Measurements from ENCODE around the gene IRF9. TPM values are rescaled to one million over a fixed set of nuclear protein-coding genes. Genes with fewer than 3 reads are reported as not detected.
A peak's percentile ranks its signal among the peaks of the same experiment; 100 is the strongest.

Gene IRF9
- total RNA-seq, 4 donors from 2014 or later, result 61.3 to 80.1 (median 68.1) TPM

DNA sequence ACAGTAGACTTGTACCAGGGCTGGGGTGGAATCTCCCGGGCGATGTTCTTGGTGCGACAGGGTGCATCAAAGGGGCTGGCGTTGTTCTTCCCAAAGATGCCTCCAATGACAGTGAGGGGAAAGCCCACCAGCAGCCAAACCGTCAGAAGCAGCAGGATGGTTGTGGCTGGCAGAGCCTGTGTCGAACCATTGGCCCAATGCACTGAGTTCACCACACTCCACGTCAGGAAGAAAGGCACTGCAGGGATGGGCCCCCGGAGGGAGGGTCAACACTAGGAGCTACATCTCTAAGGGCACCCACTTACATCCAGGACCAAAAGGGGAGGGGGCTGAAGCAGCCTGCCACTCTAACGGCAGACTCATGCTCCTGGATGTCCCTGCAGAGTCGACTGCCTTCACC is 29.4 kb downstream of the IRF9 start:
- no peak overlapping the region for H3K27ac ChIP-seq
- no peak for ATAC-seq
- 85 to 88% methylated on average over 5 to 8 of the region's 10 CpGs for WGBS, 2 donors (ENCODE audit: low coverage in 1 of 2)
- no peak for TF ChIP-seq POLR2A (IDR thresholded peaks at IDR 0.05)
- no peak for TF ChIP-seq POLR2AphosphoS5 (IDR thresholded peaks at IDR 0.05)
- H3K4me1 ChIP-seq, result peaks cover 0 to 41% (median 19%) of the 10 kb centered on the region in 3 donors
- H3K4me3 ChIP-seq, result no peak overlapping the region
- H3K27me3 ChIP-seq, result no peaks in the 10 kb centered on the region
- H3K9me3 ChIP-seq, result no peaks in the 10 kb centered on the region
- H3K36me3 ChIP-seq, result peaks cover 0 to 56% of the 10 kb centered on the region in 2 donors

DNA sequence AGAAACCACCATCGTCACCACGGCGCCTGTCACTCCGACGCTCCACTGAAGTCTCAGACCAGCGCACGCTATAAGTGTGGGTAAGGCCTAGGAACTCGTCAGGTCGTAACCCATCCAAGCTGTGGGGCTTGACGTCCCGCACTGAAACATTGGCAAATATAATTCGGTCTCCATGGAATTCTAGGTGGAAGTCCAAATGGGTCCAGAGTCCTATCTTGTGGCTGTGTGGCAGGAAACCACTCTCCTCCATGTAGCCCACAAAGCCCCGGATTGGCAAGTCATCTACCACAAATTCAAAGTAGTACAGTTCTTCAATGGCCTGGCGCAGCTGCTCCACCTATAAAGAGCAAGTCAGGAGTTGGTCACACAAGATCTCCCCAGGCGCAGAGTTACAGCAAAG is 31.9 kb downstream of the IRF9 start:
- no peak for ATAC-seq
- no peak overlapping the region for H3K4me3 ChIP-seq
- H3K36me3 ChIP-seq, result peaks cover 0 to 41% of the 10 kb centered on the region in 2 donors
- no peaks in the 10 kb centered on the region for H3K9me3 ChIP-seq
- H3K27ac ChIP-seq, result no peak overlapping the region
- TF ChIP-seq, protein P1, sequence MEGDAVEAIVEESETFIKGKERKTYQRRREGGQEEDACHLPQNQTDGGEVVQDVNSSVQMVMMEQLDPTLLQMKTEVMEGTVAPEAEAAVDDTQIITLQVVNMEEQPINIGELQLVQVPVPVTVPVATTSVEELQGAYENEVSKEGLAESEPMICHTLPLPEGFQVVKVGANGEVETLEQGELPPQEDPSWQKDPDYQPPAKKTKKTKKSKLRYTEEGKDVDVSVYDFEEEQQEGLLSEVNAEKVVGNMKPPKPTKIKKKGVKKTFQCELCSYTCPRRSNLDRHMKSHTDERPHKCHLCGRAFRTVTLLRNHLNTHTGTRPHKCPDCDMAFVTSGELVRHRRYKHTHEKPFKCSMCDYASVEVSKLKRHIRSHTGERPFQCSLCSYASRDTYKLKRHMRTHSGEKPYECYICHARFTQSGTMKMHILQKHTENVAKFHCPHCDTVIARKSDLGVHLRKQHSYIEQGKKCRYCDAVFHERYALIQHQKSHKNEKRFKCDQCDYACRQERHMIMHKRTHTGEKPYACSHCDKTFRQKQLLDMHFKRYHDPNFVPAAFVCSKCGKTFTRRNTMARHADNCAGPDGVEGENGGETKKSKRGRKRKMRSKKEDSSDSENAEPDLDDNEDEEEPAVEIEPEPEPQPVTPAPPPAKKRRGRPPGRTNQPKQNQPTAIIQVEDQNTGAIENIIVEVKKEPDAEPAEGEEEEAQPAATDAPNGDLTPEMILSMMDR (IDR thresholded peaks at IDR 0.05), result no peak
- TF ChIP-seq EP300 (IDR thresholded peaks at IDR 0.05), result no peak
- H3K27me3 ChIP-seq, result no peaks in the 10 kb centered on the region
- WGBS, 2 donors (ENCODE audit: low coverage in 1 of 2), result 90 to 95% methylated on average over 2 to 14 of the region's 15 CpGs
- H3K4me1 ChIP-seq, result peaks cover 4 to 50% (median 19%) of the 10 kb centered on the region in 3 donors

DNA sequence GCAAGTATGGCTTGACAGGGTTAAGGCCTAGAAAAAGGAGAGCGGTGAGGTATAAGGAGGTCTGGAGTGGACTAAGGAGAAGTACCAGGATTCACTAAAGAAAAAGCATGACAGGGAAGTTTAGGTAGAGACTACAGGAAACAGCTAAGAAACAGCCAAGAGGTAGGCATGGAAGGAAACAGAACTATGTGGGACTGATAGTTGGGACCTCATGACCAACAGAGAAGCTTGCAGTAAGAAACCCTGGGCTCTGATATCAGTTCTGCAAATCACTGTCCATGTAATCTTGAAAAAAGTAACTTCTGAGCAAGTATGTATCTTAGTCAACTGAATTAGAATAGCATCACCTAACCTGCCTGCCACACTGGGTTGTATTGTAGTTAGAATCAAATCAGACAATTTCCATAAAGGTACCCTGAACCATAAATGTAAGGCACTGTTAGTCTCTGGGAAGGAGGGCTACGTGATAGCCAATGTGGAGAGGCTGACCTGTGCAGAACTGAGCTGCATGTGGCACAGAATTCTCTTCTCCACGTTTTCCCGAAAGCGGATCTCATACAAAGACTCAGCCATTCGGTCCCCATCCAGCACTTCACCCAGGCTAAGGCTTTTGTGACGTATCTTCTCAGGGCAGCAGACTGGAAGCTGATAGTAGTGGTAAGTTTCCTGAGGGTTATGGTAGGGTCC is 33.3 kb downstream of the IRF9 start:
- no peaks in the 10 kb centered on the region for H3K9me3 ChIP-seq
- H3K36me3 ChIP-seq, result peaks cover 0 to 45% of the 10 kb centered on the region in 2 donors
- H3K27me3 ChIP-seq, result no peaks in the 10 kb centered on the region
- WGBS, 2 donors (ENCODE audit: low coverage in 1 of 2), result 73% methylated on average over 6 to 7 of the region's 7 CpGs
- no peak for ATAC-seq
- no peak for TF ChIP-seq POLR2A (IDR thresholded peaks at IDR 0.05)
- TF ChIP-seq EP300 (IDR thresholded peaks at IDR 0.05), result no peak
- TF ChIP-seq POLR2AphosphoS5 (IDR thresholded peaks at IDR 0.05), result no peak
- TF ChIP-seq, protein P1 (IDR thresholded peaks at IDR 0.05), result no peak
- peak overlapping the region in 3 of 4 donors; percentile 96 to 99 (median 96) for H3K27ac ChIP-seq
- peak overlapping the region; percentile 82 to 83 for H3K4me3 ChIP-seq
- peaks cover 4 to 51% (median 16%) of the 10 kb centered on the region in 3 donors for H3K4me1 ChIP-seq

DNA sequence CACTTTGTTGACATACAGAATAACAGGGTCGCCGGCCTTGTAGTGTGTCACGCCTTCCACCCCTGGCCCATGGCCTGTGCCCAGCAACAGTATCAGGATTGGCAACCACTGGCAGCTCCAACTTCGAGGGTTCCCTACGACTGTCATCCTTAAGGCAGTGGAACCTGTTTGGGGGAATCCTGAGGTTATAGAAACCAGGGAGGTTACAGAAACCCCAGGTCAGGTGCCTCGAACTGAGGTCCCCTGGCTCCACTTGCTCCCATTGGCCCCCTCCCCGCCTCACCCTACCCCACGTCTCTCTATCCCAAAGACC is 33.8 kb downstream of the IRF9 start:
- no peak for TF ChIP-seq POLR2A (IDR thresholded peaks at IDR 0.05)
- ATAC-seq, result no peak
- Histone ChIP-seq H3K4me3 (peak overlapping the region; percentile 82 to 83), H3K36me3 (peaks cover 0 to 50% of the 10 kb centered on the region in 2 donors), H3K4me1 (peaks cover 4 to 51% (median 16%) of the 10 kb centered on the region in 3 donors), H3K27ac (peak overlapping the region; percentile 85 to 99 (median 96)), H3K27me3 (no peaks in the 10 kb centered on the region), H3K9me3 (no peaks in the 10 kb centered on the region)
- 41 to 80% methylated on average over 1 to 3 of the region's 8 CpGs for WGBS, 2 donors (ENCODE audit: low coverage in 1 of 2)

DNA sequence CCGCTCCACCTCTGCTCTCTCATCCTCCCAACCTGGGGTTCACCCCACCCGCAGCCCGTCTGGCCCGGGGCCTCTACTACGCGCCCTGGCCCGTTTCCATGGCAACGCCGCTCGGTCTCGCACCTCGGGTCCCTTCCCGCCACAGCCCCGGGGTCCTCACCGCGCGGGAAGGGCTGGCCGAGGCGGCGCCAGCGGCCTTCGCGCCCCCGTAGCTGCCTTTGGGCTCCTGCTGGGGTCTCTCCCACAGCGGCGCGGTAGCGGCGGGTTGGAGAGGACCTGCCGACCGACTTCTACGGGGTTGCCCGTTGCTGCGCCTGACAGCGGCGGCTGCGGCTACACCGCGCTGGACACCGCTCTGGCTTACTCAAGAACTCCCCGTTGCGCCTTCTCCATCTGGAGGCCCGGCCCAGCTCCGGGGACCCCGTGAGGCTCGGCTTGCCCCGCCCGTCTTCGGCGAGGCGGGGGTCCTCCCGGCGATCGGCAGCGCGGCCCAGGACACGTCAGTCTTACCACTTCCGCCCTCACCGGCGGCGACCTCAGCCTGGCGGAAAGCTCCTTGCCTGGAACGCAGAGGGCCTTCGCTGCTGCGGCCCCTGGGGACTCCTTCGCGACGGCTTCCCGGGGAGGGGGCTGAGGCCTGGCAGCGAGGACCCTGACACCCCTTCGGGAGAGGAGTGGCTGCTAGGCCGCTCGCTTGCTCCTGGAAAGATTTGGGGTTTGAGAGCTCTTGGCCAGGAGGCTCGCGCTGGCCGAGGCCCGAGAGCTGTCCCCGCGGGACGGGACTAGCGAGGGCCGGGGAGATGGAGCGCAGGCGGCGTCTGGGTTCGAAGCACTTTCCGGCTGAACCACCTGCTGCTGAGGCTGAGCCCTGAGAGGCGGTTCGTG is 34.4 kb downstream of the IRF9 start, which contains the start of gene TM9SF1:
TM9SF1 (minus strand) TSS at position 256 of the 885 bp plus-strand sequence. CDS start 422 bp downstream, outside the sequence.
- Histone ChIP-seq H3K4me3 (peak within 1 kb of the TSS; percentile 82 to 83), H3K4me1 (peaks cover 4 to 51% (median 16%) of the 10 kb centered on the region in 3 donors)
- TF ChIP-seq POLR2A (IDR thresholded peaks at IDR 0.05), result peak; percentile 37 to 62
- TF ChIP-seq, protein P1 (IDR thresholded peaks at IDR 0.05), result no peak
- no peak for TF ChIP-seq EP300 (IDR thresholded peaks at IDR 0.05)
- TF ChIP-seq POLR2AphosphoS5 (IDR thresholded peaks at IDR 0.05), result peak; percentile 90

More for the DNA sequence above, 34.4 kb downstream of the IRF9 start, which contains the start of gene TM9SF1:
- Histone ChIP-seq H3K9me3 (no peaks in the 10 kb centered on the region), H3K27me3 (no peaks in the 10 kb centered on the region), H3K27ac (peak within 1 kb of the TSS; percentile 85 to 99 (median 96)), H3K36me3 (peaks cover 0 to 50% of the 10 kb centered on the region in 2 donors)
- WGBS, 2 donors (ENCODE audit: low coverage in 1 of 2), result 0% methylated on average over 4 of the region's 89 CpGs; no CpG with 5 or more reads in 1 of the 2 donors
- ATAC-seq, result peak; percentile 96
